Liver (tissue), 9 donors: Measurements from ENCODE around the gene NFIX. TPM values are rescaled to one million over a fixed set of nuclear protein-coding genes. Genes with fewer than 3 reads are reported as not detected.

ENCODE experiments used
- DNase-seq: peaks from one replicate; pipeline ENCODE4 v3.0.0-alpha.2; 2017; ENCODE audit warnings: low spot score
- H3K27ac ChIP-seq, 2 donors: one replicate each; pipeline ENCODE4 v1.7.0; 2013; ENCODE audit warnings: inconsistent platforms in 2 of 2, low read length in 2 of 2, control low read depth in 1 of 2, low read depth in 1 of 2, mild to moderate bottlenecking in 1 of 2
- H3K27me3 ChIP-seq, 4 donors: one replicate each; pipeline versions ENCODE4 v1.6.1 to v1.7.0; 2013; ENCODE audit warnings: low read length in 3 of 4, inconsistent platforms in 1 of 4, mild to moderate bottlenecking in 1 of 4, moderate library complexity in 1 of 4; ENCODE audit not compliant: control insufficient read depth in 4 of 4, insufficient read depth in 4 of 4
- H3K36me3 ChIP-seq, 4 donors: one replicate each; pipeline versions ENCODE4 v1.6.1 to v1.7.0; 2013; ENCODE audit warnings: low read length in 3 of 4, mild to moderate bottlenecking in 3 of 4, low read depth in 1 of 4, moderate library complexity in 1 of 4; ENCODE audit not compliant: control insufficient read depth in 4 of 4, insufficient read depth in 3 of 4
- H3K4me1 ChIP-seq, 4 donors: one replicate each; pipeline versions ENCODE4 v1.6.1 to v1.7.0; 2013; ENCODE audit warnings: low read length in 3 of 4, mild to moderate bottlenecking in 3 of 4, moderate library complexity in 1 of 4; ENCODE audit not compliant: control insufficient read depth in 4 of 4, insufficient read depth in 4 of 4
- H3K4me3 ChIP-seq, 3 donors: one replicate each; pipeline versions ENCODE4 v1.6.1 to v1.7.0; 2013; ENCODE audit warnings: low read length in 3 of 3, control low read depth in 1 of 3, low read depth in 1 of 3, mild to moderate bottlenecking in 1 of 3
- H3K9ac ChIP-seq, 2 donors: one replicate each; pipeline ENCODE4 v1.7.0; 2013; ENCODE audit warnings: low read length in 2 of 2, mild to moderate bottlenecking in 2 of 2, moderate library complexity in 2 of 2, control low read depth in 1 of 2, low read depth in 1 of 2
- H3K9me3 ChIP-seq, 4 donors: one replicate each; pipeline versions ENCODE4 v1.6.1 to v1.7.0; 2013; ENCODE audit warnings: low read length in 3 of 4; ENCODE audit not compliant: control insufficient read depth in 4 of 4
- EGR1 ChIP-seq, 2 donors: IDR thresholded peaks; 2 replicates each; pipeline ENCODE4 v1.6.1; 2016 to 2018; ENCODE audit warnings: antibody characterized with exemption in 2 of 2, low read depth in 2 of 2
- FOXA1 ChIP-seq: IDR thresholded peaks from 2 replicates; pipeline ENCODE4 v1.6.1; 2016; ENCODE audit warnings: antibody characterized with exemption
- FOXA2 ChIP-seq: IDR thresholded peaks from 2 replicates; pipeline ENCODE4 v1.6.1; 2016; ENCODE audit warnings: antibody characterized with exemption
- HNF4G ChIP-seq: IDR thresholded peaks from 2 replicates; pipeline ENCODE4 v1.6.1; 2016; ENCODE audit warnings: antibody characterized with exemption
- JUND ChIP-seq, 2 donors: IDR thresholded peaks; 2 replicates each; pipeline ENCODE4 v1.6.1; 2016; ENCODE audit warnings: antibody characterized with exemption in 2 of 2
- RAD21 ChIP-seq, 2 donors: IDR thresholded peaks; 2 replicates each; pipeline ENCODE4 v1.6.1; 2016; ENCODE audit warnings: antibody characterized with exemption in 2 of 2, mild to moderate bottlenecking in 2 of 2
- RXRA ChIP-seq, 2 donors: IDR thresholded peaks; 2 replicates each; pipeline ENCODE4 v1.6.1; 2017 to 2018; ENCODE audit warnings: antibody characterized with exemption in 2 of 2, mild to moderate bottlenecking in 1 of 2
- SP1 ChIP-seq: IDR thresholded peaks from 2 replicates; pipeline ENCODE4 v1.6.1; 2018; ENCODE audit warnings: antibody characterized with exemption, mild to moderate bottlenecking
- TAF1 ChIP-seq: conservative IDR thresholded peaks from 2 replicates; pipeline ENCODE4 v1.6.1; 2016; ENCODE audit warnings: antibody characterized with exemption, mild to moderate bottlenecking
- YY1 ChIP-seq: IDR thresholded peaks from 2 replicates; pipeline ENCODE4 v1.6.1; 2016; ENCODE audit warnings: antibody characterized with exemption, mild to moderate bottlenecking
- WGBS: extraction: QIAGEN DNeasy Blood & Tissue Kit; methylation state at CpG from one replicate; pipeline ENCODE4 v1.1.7; 2013; 5-methylcytosine and 5-hydroxymethylcytosine counted together
- polyA plus RNA-seq, 2 donors: library from polyadenylated mRNA; stranded (reverse) in 1 of 2; unstranded in 1 of 2; fragments of 200-250 nt in 1 of 2; fragments of >200 nt in 1 of 2; fragmentation: Nextera tagmentation in 1 of 2; extraction: Ambion mirVana in 1 of 2; gene quantifications; one replicate each; pipeline versions ENCODE4 v1.2.1 to v1.2.3, GENCODE V29; 2013 to 2015
- total RNA-seq, 2 donors: library from RNA; depleted of rRNA; stranded (reverse); fragments of >200 nt; gene quantifications; one replicate each; pipeline ENCODE4 v1.2.3, GENCODE V29; 2014
- TF ChIP-seq, protein P1 (sequence below): IDR thresholded peaks from 2 replicates; pipeline ENCODE4 v1.6.1; 2016; ENCODE audit warnings: antibody characterized with exemption, mild to moderate bottlenecking
- donor health status: healthy.
- donor health status: healthy.
- donor health status: healthy.
- donor health status: healthy.
- donor health status: healthy.

Gene NFIX
- total and polyA plus RNA-seq, 4 donors = 3.3 to 18.4 (median 12.6) TPM

DNA sequence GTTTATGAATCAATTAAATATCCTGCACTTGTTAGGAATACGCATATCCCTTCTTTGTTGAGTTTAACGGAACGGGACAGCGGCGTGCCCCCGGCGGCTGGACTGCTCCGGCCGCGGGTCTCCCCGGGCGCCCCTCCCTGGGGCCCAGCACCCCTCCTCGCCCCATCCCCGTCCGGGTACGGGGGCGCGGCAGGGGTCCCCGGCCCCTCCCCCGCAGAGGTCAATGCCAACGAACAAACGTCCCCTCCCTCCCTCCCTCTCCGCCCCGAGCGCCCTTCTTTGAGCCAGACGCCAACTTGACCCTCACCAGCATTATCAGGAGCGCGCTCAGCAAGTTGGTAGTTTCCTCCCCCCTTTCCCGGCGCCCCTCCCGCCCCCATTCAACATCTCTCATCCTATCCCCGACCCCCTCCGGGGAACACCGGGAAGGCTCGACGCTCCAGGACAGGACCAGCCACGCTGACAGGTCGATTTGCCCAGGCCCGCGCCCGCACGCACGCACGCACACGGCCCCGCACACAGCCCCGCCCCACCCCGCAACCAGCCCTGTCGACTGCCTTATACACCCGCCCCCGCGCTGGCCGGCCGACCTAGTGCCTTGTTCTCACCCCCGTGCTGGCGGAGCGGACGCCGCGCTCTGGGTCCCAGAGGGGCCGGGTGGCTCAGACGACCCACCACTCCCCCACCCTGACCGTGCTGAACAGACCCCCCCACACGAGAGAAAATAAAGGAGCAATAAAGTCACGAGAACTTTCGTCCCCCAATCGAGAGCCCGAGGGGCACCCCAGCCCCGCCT is 102.4 kb downstream of the NFIX start:
- 10% methylated on average over 69 of the region's 69 CpGs for WGBS
- H3K36me3 ChIP-seq = peaks cover 0 to 6% (median 2%) of the 10 kb centered on the region in 4 donors
- peaks cover 16 to 39% (median 22%) of the 10 kb centered on the region in 4 donors for H3K4me1 ChIP-seq
- no peak for TF ChIP-seq RXRA (IDR thresholded peaks at IDR 0.05)
- TF ChIP-seq FOXA1 = no peak
- no peak for TF ChIP-seq EGR1 (IDR thresholded peaks at IDR 0.05; ENCODE audit: low read depth in 2 of 2)
- TF ChIP-seq SP1 = no peak
- TF ChIP-seq FOXA2 = no peak
- no peak for TF ChIP-seq TAF1
- TF ChIP-seq HNF4G = no peak
- TF ChIP-seq JUND (IDR thresholded peaks at IDR 0.05) = no peak
- TF ChIP-seq YY1 = no peak
- TF ChIP-seq RAD21 (IDR thresholded peaks at IDR 0.05) = no peak
- no peak overlapping the region for H3K9ac ChIP-seq
- peak overlapping the region in 1 of 3 donors; percentile 19 for H3K4me3 ChIP-seq
- H3K27me3 ChIP-seq = no peaks in the 10 kb centered on the region
- peak overlapping the region in 1 of 2 donors; percentile 12 for H3K27ac ChIP-seq
- no peaks in the 10 kb centered on the region for H3K9me3 ChIP-seq
- peak; percentile 79 for DNase-seq

DNA sequence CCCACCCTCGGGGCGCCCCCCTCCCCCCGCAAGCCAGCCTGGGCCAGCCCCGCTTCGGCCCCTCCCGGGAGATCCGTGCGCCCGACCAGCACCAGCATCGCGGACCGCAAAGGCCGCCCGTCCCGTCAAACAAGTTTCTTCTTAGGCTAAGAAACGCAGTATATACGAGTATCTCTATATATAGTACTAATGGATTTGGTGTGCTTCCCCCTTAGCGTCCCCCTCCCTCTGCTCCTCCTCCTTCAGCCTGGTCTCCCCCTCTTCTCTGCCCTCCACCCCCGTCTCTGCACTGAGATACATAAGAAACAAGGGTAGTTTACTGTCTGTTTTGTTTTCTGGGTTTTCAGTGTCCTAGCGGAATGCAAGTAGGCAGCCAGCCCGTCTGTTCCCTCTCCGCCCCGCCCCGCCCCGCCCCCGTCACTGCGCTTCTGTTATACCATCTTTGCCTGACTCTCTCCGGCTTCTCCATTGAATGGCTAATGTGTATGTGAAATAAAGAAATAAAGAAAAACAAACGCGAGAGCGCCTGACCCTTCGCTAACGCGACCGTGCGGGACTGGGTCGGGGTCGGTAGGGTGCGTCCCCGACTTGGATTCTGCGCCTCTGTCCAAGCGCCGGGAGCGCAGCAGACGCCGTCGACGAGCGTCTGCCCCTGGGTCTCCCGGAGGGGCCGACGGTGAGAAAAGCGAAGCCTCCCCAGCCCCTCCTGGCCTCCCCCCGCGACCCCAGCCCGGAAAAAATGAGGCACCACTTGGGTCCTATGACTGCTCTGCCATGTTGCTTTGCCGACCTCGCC is 103.2 kb downstream of the NFIX start:
- Histone ChIP-seq H3K4me1 (peaks cover 12 to 38% (median 24%) of the 10 kb centered on the region in 4 donors), H3K27me3 (no peaks in the 10 kb centered on the region)

More for the DNA sequence above, 103.2 kb downstream of the NFIX start:
- H3K36me3 ChIP-seq = peaks cover 0 to 6% (median 2%) of the 10 kb centered on the region in 4 donors
- 14% methylated on average over 58 of the region's 58 CpGs for WGBS
- H3K4me3 ChIP-seq = peak overlapping the region in 1 of 3 donors; percentile 19
- TF ChIP-seq, protein P1, sequence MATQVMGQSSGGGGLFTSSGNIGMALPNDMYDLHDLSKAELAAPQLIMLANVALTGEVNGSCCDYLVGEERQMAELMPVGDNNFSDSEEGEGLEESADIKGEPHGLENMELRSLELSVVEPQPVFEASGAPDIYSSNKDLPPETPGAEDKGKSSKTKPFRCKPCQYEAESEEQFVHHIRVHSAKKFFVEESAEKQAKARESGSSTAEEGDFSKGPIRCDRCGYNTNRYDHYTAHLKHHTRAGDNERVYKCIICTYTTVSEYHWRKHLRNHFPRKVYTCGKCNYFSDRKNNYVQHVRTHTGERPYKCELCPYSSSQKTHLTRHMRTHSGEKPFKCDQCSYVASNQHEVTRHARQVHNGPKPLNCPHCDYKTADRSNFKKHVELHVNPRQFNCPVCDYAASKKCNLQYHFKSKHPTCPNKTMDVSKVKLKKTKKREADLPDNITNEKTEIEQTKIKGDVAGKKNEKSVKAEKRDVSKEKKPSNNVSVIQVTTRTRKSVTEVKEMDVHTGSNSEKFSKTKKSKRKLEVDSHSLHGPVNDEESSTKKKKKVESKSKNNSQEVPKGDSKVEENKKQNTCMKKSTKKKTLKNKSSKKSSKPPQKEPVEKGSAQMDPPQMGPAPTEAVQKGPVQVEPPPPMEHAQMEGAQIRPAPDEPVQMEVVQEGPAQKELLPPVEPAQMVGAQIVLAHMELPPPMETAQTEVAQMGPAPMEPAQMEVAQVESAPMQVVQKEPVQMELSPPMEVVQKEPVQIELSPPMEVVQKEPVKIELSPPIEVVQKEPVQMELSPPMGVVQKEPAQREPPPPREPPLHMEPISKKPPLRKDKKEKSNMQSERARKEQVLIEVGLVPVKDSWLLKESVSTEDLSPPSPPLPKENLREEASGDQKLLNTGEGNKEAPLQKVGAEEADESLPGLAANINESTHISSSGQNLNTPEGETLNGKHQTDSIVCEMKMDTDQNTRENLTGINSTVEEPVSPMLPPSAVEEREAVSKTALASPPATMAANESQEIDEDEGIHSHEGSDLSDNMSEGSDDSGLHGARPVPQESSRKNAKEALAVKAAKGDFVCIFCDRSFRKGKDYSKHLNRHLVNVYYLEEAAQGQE = peak; percentile 16
- no peak for TF ChIP-seq TAF1
- H3K9ac ChIP-seq = no peak overlapping the region
- DNase-seq = peak; percentile 81
- no peaks in the 10 kb centered on the region for H3K9me3 ChIP-seq
- H3K27ac ChIP-seq = peak overlapping the region; percentile 87 to 91
